ES-I3 (cell line): ENCODE measurements around the gene SPP2.

Experiments used
- H3K36me3 ChIP-seq: 2 replicates; pipeline ENCODE4 v1.6.1; 2013; ENCODE audit warnings: mild to moderate bottlenecking, low read length, control low read depth, moderate library complexity; ENCODE audit not compliant: insufficient read depth
- H3K4me1 ChIP-seq: 2 replicates; pipeline ENCODE4 v1.6.1; 2013; ENCODE audit warnings: mild to moderate bottlenecking, control low read depth, low read length; ENCODE audit not compliant: insufficient read depth
- H3K9ac ChIP-seq: 2 replicates; pipeline ENCODE4 v1.6.1; 2013; ENCODE audit warnings: low read depth, mild to moderate bottlenecking, low read length, moderate library complexity
- H3K9me3 ChIP-seq: 2 replicates; pipeline ENCODE4 v1.6.1; 2013; ENCODE audit warnings: mild to moderate bottlenecking, low read length, moderate library complexity; ENCODE audit not compliant: control insufficient read depth, insufficient read depth

SPP2 gene

DNA sequence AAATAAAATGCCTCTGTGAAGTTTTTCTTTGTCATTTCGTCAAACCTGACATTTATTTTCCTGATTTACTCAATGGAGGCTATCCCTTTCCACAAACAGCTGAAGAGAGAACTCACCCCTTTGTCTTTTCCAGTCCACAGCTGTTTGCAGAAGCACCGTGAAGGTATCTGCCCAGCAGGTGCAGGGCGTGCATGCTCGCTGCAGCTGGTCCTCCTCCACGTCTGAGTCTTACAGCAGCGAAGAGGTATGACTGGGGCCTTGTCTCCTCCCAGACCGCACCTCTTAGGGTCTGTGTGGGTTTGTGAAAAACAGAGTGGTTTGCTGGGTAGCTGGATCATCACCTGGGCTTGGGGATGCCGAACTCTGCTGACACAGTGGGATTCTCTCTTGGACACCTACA lies 9.7 kb downstream of the SPP2 start:
- H3K4me1 ChIP-seq = no peaks in the 10 kb centered on the region

DNA sequence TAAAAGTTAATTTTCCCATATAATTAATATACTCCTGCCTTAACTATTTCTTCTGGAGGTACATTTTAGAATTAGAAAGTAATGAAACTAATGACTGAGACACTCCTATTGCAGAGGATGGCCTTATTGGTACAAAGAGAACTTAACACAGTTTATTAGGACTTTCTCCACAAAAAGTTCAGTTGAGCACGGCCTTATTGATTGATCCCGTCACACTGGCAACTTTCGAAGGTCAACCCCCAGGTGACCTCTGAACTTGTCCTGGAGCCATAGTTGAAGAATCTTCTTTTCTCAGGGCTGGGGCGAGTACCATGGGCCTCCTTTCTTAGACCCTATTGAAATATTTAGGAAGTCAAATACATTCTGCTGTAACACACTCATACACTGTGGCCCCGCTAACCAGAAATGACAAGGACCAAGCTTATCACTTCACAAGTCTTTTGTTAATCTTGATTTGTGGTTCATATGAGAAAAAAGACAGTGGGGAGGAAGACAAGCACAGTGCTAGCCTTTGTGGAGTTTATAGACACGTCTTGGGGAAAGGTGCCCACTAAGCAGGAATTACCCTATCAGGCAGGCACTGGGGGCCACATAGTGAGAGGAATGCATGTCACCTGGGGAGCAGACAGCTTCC lies 11.2 kb downstream of the SPP2 start:
- no peaks in the 10 kb centered on the region for H3K4me1 ChIP-seq
- no peaks in the 10 kb centered on the region for H3K36me3 ChIP-seq
- H3K9ac ChIP-seq = no peak overlapping the region
- no peaks in the 10 kb centered on the region; the same call in none of the 2 replicates for H3K9me3 ChIP-seq

More for the DNA sequence above, 9.7 kb downstream of the SPP2 start:
- H3K9ac ChIP-seq = no peak overlapping the region
- no peaks in the 10 kb centered on the region; the same call in none of the 2 replicates for H3K9me3 ChIP-seq
- H3K36me3 ChIP-seq = no peaks in the 10 kb centered on the region

DNA sequence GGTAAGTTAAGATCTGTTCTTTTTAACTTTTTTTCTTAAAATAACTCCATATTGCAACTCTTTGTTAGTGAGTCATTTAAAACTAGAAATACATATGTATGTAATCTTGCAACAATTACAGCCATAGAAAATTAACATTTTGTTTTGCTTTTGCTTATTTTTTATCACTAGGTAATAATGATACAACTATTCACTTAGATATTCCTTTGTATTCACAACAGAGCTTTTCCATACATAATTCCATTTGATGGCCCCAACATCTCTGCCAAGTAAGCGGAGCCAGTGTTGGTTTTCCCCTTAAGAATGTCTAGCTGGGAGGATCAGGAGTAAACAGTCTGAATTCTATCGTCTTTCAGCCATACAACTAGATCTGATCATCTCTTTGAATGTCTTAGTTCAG lies 16.1 kb downstream of the SPP2 start:
- Histone ChIP-seq H3K36me3 (no peaks in the 10 kb centered on the region), H3K9me3 (peaks cover 6% of the 10 kb centered on the region), H3K9ac (no peak overlapping the region), H3K4me1 (no peaks in the 10 kb centered on the region)

DNA sequence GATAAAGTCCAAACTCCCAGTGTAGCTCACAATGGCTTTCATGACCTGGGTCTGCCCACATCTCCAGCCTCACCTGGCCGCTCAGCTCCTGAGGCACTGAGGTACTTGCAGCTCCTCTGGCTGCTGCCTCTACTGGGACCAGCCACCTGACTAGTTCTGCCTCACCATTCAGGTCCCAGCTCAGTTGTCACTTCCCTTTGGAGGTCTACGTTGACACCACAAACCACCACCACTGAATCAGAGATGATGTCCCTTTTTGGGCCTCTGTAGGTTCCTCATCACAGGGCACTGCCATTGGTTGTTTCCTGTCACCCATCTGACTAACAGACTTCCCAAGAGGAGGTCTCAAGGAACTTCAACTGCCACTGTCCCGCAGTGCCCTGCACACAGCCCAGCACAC lies 21.2 kb downstream of the SPP2 start:
- Histone ChIP-seq H3K36me3 (no peaks in the 10 kb centered on the region), H3K4me1 (no peaks in the 10 kb centered on the region), H3K9ac (no peak overlapping the region), H3K9me3 (peaks cover 6% of the 10 kb centered on the region)

DNA sequence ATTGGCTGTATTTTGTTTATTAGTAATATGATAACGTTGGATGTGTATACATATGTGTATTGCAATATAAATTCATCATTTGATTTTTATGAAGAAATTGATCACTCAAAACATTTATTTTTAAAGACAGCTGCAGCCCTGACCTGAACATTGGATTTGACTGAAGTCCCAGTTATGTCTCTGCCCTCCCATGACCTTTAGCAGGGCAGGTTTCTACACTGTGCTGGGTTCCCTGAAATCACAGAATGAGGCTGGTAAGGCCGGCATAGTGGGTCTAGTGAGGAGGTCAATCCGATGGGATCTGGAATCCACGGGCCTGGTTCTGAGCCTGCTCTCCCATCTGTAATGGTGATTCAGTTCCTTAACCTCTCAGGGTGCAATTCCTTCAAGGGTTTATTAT lies 22.0 kb downstream of the SPP2 start:
- peaks cover 6% of the 10 kb centered on the region for H3K9me3 ChIP-seq

DNA sequence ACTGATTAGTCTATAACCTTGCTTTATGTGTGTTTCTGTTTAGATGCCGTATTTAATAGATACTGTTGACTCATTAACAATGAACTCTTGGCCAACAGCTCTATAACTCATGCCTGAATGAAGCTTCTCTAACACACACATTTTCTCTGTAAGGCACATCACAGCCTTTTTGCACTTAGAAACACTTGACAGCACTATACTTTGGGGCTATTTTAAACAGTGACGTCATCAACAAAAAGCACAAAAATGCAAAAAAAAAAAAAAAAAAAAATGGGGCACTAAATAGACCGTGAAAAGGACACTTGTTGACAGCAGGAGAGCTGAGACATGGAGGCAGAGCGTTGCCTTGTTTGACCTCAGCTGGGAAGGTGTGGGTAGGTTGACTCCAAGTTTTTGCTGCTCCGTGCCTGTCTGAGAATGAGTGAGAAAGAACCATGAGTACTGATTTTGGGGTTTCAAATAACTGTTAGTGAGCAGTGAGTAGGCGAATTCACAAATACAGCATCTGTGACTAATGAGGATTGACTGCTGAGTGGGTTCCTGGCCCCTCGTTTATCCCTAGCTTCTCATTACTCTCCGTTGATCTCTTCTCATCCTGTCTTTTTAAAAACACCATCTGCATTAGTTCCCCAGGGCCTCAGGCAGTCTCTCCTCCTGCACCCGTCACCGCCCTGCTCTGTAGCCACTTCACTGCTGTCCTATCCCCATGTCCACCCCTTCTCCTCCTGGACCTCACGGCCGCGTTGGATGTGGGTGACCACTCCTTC lies 24.4 kb downstream of the SPP2 start:
- H3K4me1 ChIP-seq = no peaks in the 10 kb centered on the region
- no peak overlapping the region for H3K9ac ChIP-seq
- H3K9me3 ChIP-seq = no peaks in the 10 kb centered on the region
- H3K36me3 ChIP-seq = no peaks in the 10 kb centered on the region

More for the DNA sequence above, 22.0 kb downstream of the SPP2 start:
- no peaks in the 10 kb centered on the region for H3K4me1 ChIP-seq
- no peaks in the 10 kb centered on the region for H3K36me3 ChIP-seq
- H3K9ac ChIP-seq = no peak overlapping the region

DNA sequence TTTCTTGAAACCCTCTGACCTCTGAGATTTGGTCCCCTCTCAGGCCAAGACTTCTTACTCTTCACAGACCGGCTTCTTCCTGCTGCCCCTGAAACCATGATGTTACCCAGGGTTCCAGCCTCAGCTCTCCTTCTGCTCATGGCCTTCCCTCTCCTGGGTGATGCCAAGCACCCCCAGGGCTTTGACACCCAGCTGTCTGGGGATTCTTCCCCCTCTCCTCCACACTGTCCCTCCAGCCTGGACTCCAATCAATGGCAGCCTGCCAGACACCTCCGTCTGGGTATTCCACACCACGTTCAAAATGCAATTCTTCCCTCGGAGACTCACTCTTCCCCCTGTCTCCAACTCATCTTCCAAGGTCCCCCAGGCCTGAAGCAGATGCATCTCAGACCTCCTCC lies 25.0 kb downstream of the SPP2 start:
- Histone ChIP-seq H3K9ac (no peak overlapping the region), H3K36me3 (no peaks in the 10 kb centered on the region), H3K4me1 (no peaks in the 10 kb centered on the region), H3K9me3 (no peaks in the 10 kb centered on the region)

DNA sequence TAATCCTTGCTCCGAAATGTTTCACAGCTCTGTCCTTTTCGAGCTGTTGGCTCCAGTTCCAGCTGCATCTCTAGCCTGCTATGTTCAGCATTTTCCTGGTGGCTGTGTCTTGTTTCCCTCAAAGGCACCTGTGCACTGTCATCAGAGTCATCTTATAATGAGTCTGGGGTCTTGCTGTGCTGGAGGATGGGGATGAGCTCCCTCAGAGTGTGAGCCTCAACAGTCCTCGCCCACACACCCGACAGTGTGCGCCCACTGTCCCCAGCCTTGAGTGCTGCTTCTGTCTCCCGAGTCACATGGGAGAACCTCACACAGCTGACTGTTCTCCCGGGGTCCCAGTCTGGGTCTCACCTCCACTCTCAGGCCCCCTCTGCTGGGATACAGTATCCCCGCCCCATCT lies 25.4 kb downstream of the SPP2 start:
- H3K9me3 ChIP-seq = no peaks in the 10 kb centered on the region
- no peaks in the 10 kb centered on the region for H3K36me3 ChIP-seq
- H3K4me1 ChIP-seq = no peaks in the 10 kb centered on the region
- no peak overlapping the region for H3K9ac ChIP-seq

DNA sequence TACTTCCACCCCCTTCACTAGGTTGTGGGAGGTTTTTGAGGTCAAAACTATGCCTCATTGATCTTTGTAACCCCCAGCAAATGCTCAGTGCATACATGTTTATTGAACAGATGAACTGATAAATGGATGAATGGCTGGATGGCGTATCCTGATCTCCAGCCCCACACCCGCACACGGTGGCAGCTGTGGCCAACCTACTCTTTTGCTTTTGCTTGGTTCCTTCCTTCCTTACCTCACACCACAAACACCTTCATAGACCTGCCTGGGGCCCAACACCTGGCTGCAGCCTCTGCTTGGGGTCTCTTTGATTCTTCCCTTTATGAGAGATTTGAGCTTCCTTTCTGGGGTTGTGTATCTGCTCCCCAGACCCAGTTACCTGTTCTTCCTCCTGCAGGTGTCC lies 25.9 kb downstream of the SPP2 start:
- H3K36me3 ChIP-seq = no peaks in the 10 kb centered on the region
- no peaks in the 10 kb centered on the region for H3K4me1 ChIP-seq
- no peaks in the 10 kb centered on the region for H3K9me3 ChIP-seq
- H3K9ac ChIP-seq = no peak overlapping the region

DNA sequence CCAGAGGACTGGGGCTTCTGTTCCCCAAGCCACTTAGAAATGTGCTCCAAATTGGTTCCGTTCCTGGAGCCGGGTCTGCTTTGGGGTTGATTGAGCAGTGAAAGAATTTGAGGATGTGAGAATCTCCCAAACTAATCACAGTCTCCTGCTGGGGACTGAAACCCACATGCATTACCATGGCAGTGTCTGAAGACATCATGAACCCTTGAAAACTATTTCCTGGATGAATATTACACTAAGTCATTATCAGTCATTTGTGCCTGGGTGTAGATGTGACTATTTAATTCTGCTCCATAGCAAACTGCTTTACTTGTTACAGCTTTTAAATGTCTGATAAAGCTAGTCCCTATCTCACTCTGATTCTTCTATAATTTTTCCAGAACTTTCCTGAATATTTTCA lies 27.6 kb downstream of the SPP2 start:
- no peaks in the 10 kb centered on the region for H3K36me3 ChIP-seq
- H3K9me3 ChIP-seq = no peaks in the 10 kb centered on the region
- no peak overlapping the region for H3K9ac ChIP-seq
- H3K4me1 ChIP-seq = no peaks in the 10 kb centered on the region

DNA sequence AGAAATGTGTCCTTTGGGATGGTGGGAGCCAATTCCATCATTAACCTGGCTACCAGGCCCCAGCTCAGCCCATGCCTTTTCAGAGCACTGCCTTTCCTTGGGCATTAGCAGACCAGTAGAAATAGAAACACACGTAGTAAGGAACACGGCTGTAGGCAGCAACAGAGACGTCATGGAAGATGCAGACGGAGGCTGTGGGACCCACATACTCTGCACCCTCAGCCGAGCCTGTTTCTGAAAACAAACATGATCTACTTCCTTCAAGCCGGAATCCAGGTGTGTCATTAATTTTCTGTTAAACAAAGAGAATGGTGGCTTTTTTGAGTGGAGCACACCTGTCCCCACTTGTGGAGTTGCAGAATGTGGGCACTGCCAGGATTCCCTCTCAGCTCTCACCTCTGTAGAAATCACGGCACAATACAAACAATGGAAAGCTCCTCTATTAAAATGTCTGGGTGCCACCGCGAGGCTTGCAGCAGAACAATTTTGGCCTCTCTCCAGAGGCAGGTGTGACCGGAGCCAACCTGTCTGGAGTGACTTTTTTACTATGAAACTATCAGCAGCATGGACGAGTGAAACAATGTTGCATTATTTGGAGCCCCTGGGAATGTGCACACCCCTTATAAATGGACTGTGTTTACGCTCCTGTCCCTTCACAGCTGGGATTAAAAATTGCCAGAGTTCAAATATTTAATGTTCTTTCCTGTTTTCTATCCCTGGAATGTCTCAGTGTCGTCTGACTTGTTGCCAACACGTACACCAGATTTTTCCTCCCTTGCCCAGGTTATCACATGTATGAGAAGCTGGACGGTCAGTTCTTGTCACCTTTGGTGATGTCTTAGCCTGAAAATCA lies 31.7 kb downstream of the SPP2 start:
- Histone ChIP-seq H3K36me3 (no peaks in the 10 kb centered on the region), H3K9ac (no peak overlapping the region), H3K9me3 (no peaks in the 10 kb centered on the region), H3K4me1 (no peaks in the 10 kb centered on the region)

DNA sequence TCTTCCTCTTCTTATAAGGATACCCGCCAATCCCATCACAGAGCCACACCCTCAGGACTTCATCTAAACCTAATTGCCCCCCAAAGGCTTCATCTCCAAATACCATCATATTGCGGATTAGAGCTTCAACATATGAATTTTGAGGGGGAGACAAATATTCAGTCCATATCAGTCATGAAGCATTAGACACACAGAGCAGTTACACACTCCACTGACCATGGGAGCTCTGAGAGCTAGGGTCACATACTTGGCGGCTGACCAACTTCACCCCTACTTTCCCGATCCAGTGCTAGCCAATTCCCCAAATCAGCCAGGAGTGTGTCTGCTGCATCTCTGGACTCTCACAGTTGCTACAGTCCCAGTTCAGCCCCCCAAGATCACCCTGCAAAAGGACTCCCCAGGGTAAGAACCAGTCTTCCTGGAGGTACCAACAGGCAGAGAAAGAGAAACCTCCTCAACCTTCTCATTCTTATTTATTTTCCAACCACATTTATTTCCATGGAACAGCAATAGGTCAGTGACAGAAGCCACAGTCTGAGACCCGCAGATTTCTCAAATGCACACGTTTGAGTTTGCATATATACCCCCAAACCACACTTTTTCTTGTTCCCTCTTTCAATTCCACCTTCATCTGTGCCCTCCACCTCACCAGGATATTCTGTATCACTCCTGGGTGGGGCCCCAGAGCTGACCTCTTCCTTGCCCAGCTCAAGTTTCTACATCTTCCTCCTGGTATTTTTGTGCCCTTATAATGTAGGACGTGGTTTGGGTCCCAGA lies 33.3 kb downstream of the SPP2 start:
- H3K9me3 ChIP-seq = no peaks in the 10 kb centered on the region; the same call in 1 of the 2 replicates
- H3K36me3 ChIP-seq = no peaks in the 10 kb centered on the region
- no peaks in the 10 kb centered on the region for H3K4me1 ChIP-seq
- H3K9ac ChIP-seq = no peak overlapping the region

DNA sequence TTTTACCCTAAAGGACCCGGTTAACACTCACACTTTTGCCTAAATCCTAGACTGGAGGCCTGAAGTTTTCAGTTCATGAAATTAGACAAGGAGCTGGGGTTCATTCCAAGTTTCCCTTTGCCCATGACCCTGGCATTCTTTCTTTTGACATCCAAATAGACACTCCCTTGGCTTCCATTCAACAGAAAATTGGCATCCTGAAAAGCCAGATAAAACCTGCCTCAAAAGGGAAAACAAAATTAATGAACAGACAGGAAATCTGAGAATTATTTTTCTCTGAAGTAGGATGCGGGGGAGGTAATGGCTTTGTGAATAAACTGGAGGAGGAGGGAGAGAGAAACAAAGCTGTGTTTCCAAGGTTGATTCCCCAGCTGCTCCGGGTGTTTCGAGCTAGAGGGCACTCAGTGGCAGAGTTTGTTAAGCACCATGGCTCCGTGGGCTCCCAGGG lies 41.0 kb downstream of the SPP2 start:
- Histone ChIP-seq H3K36me3 (no peaks in the 10 kb centered on the region), H3K4me1 (no peaks in the 10 kb centered on the region), H3K9ac (no peak overlapping the region), H3K9me3 (peaks cover 5% of the 10 kb centered on the region; the same call in 1 of the 2 replicates)

DNA sequence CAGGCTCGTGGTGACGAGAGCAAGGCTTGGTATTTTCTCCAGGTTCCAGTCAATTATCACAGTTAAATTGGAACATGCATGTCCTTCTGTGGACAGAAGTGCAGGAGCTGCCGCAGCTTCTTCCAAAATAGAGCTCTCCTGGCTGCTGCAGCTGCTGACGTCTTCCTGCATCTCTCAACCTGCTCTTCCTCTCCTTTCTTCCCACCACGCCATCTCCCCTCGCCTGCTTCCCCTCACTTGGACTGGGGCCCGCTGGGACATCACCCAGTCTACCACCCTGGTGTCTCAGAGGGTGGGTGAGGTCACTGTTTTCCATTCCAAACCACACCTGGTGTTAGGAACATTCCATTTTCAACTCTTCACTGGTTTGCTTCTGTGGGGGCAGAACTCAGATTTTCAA lies 41.4 kb downstream of the SPP2 start:
- H3K9ac ChIP-seq = no peak overlapping the region
- H3K36me3 ChIP-seq = no peaks in the 10 kb centered on the region
- H3K4me1 ChIP-seq = no peaks in the 10 kb centered on the region
- peaks cover 5% of the 10 kb centered on the region; the same call in 1 of the 2 replicates for H3K9me3 ChIP-seq
